ENCODE results near the gene CCDC27. TPM values are rescaled to one million over a fixed set of nuclear protein-coding genes. Genes with fewer than 3 reads are reported as not detected.

CCDC27 gene
- polyA plus RNA-seq, 4 donors: 0.06 to 0.27 TPM; not detected in 2

DNA sequence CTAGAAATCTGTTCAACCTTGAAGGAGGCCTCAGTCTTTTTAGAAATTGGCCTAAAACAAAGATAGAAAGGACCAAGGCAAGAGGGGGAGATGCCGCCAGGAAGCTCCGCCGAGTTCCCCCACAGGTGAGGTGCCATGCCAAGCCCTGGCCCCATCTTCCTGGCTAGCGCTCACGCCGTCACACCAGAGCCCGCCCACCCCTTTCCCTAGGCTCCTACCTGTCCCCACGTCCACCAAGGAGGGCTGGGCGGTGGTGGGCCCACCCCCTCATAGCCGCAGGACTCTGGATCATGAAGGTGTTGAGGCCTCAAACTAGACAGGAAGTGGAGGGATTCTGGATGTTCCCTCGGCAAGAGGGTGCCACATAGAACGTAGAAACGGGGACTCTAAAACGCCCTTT lies 15.5 kb upstream of the CCDC27 start:
- DNase-seq (no peak), FAIRE-seq (no peak)
- peaks cover 0 to 26% (median 0%) of the 10 kb centered on the region in 3 donors for H3K4me1 ChIP-seq (ENCODE audit: control insufficient read depth in 3 of 3, insufficient read depth in 2 of 3, low read depth in 1 of 3, low read length in 2 of 3)
- no peaks in the 10 kb centered on the region for H3K9me3 ChIP-seq (ENCODE audit: control insufficient read depth in 2 of 2, insufficient read depth in 1 of 2, low read depth in 1 of 2, low read length in 1 of 2)
- peaks cover 0 to 43% (median 12%) of the 10 kb centered on the region in 3 donors for H3K36me3 ChIP-seq (ENCODE audit: control insufficient read depth in 3 of 3, insufficient read depth in 2 of 3, low read depth in 1 of 3, low read length in 3 of 3)
- no peaks in the 10 kb centered on the region for H3K27me3 ChIP-seq (ENCODE audit: control insufficient read depth in 3 of 3, insufficient read depth in 3 of 3, low read length in 3 of 3)
- no peak overlapping the region for H3K4me3 ChIP-seq (ENCODE audit: low read depth in 1 of 3, low read length in 3 of 3)
- 88 to 92% (median 89%) methylated on average over 14 of the region's 14 CpGs for WGBS, 3 donors
- no peak overlapping the region for H3K27ac ChIP-seq (ENCODE audit: low read depth in 1 of 3, low read length in 2 of 3)

DNA sequence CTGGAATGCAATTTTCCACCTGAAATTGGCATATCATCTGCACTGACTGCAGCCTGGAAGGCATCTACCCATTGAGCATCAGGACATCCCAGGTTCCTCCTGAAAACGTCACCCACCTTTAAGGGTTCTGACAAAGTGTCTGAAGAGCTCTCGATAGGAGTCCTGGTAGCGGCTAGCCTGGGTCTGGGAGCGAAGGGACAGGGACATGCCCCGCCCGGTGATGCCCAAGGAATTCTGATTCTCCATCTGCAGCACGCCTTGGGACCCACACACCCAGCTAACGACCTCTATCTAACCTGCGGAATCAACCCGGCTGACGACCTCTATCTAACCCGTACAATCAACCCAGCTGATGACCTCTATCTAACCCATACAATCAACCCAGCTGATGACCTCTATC lies 13.3 kb upstream of the CCDC27 start:
- Histone ChIP-seq H3K4me1 (ENCODE audit: control insufficient read depth in 3 of 3, insufficient read depth in 2 of 3, low read depth in 1 of 3, low read length in 2 of 3) (peaks cover 0 to 8% (median 0%) of the 10 kb centered on the region in 3 donors), H3K9me3 (ENCODE audit: control insufficient read depth in 2 of 2, insufficient read depth in 1 of 2, low read depth in 1 of 2, low read length in 1 of 2) (no peaks in the 10 kb centered on the region), H3K4me3 (ENCODE audit: low read depth in 1 of 3, low read length in 3 of 3) (no peak overlapping the region), H3K36me3 (ENCODE audit: control insufficient read depth in 3 of 3, insufficient read depth in 2 of 3, low read depth in 1 of 3, low read length in 3 of 3) (peaks cover 0 to 58% (median 12%) of the 10 kb centered on the region in 3 donors), H3K27me3 (ENCODE audit: control insufficient read depth in 3 of 3, insufficient read depth in 3 of 3, low read length in 3 of 3) (no peaks in the 10 kb centered on the region), H3K27ac (ENCODE audit: low read depth in 1 of 3, low read length in 2 of 3) (no peak overlapping the region)
- DNase-seq: no peak
- FAIRE-seq: no peak
- 90 to 95% (median 92%) methylated on average over 12 of the region's 12 CpGs for WGBS, 3 donors

DNA sequence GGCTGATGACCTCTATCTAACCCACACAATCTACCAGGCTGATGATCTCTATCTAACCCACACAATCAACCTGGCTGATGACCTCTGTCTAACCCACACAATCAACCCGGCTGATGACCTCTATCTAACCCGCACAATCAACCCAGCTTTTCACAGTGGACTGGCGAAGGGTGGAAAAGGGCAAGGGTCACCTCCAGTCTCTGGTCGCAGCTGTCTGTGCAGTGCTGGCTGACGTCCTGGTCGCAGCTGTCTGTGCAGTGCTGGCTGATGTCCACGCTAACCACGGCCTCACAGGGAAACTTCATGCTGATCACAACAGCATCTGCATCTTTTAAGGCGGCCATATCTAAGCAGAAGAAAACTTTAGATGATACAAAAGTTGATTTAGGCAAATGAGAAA lies 12.2 kb upstream of the CCDC27 start:
- peaks cover 0 to 59% (median 12%) of the 10 kb centered on the region in 3 donors for H3K36me3 ChIP-seq (ENCODE audit: control insufficient read depth in 3 of 3, insufficient read depth in 2 of 3, low read depth in 1 of 3, low read length in 3 of 3)
- H3K4me1 ChIP-seq (ENCODE audit: control insufficient read depth in 3 of 3, insufficient read depth in 2 of 3, low read depth in 1 of 3, low read length in 2 of 3): peaks cover 0 to under 1% (median 0%) of the 10 kb centered on the region in 3 donors
- H3K27ac ChIP-seq (ENCODE audit: low read depth in 1 of 3, low read length in 2 of 3): no peak overlapping the region
- no peaks in the 10 kb centered on the region for H3K9me3 ChIP-seq (ENCODE audit: control insufficient read depth in 2 of 2, insufficient read depth in 1 of 2, low read depth in 1 of 2, low read length in 1 of 2)
- FAIRE-seq (no peak), DNase-seq (no peak)
- no peaks in the 10 kb centered on the region for H3K27me3 ChIP-seq (ENCODE audit: control insufficient read depth in 3 of 3, insufficient read depth in 3 of 3, low read length in 3 of 3)
- 79 to 84% (median 84%) methylated on average over 9 of the region's 9 CpGs for WGBS, 3 donors
- H3K4me3 ChIP-seq (ENCODE audit: low read depth in 1 of 3, low read length in 3 of 3): no peak overlapping the region

- FAIRE-seq (no peak), DNase-seq (no peak)
- H3K27ac ChIP-seq (ENCODE audit: low read depth in 1 of 3, low read length in 2 of 3): no peak overlapping the region
- no peaks in the 10 kb centered on the region for H3K9me3 ChIP-seq (ENCODE audit: control insufficient read depth in 2 of 2, insufficient read depth in 1 of 2, low read depth in 1 of 2, low read length in 1 of 2)
- peaks cover 0 to 62% (median 12%) of the 10 kb centered on the region in 3 donors for H3K36me3 ChIP-seq (ENCODE audit: control insufficient read depth in 3 of 3, insufficient read depth in 2 of 3, low read depth in 1 of 3, low read length in 3 of 3)
- no peak overlapping the region for H3K4me3 ChIP-seq (ENCODE audit: low read depth in 1 of 3, low read length in 3 of 3)
- peaks cover 0 to 3% (median 0%) of the 10 kb centered on the region in 3 donors for H3K4me1 ChIP-seq (ENCODE audit: control insufficient read depth in 3 of 3, insufficient read depth in 2 of 3, low read depth in 1 of 3, low read length in 2 of 3)
- 97 to 98% (median 98%) methylated on average over 13 of the region's 13 CpGs for WGBS, 3 donors
- H3K27me3 ChIP-seq (ENCODE audit: control insufficient read depth in 3 of 3, insufficient read depth in 3 of 3, low read length in 3 of 3): no peaks in the 10 kb centered on the region
These were observed 11.5 kb upstream of the CCDC27 start for GRCh38 chr1:3740752-3741151.

DNA sequence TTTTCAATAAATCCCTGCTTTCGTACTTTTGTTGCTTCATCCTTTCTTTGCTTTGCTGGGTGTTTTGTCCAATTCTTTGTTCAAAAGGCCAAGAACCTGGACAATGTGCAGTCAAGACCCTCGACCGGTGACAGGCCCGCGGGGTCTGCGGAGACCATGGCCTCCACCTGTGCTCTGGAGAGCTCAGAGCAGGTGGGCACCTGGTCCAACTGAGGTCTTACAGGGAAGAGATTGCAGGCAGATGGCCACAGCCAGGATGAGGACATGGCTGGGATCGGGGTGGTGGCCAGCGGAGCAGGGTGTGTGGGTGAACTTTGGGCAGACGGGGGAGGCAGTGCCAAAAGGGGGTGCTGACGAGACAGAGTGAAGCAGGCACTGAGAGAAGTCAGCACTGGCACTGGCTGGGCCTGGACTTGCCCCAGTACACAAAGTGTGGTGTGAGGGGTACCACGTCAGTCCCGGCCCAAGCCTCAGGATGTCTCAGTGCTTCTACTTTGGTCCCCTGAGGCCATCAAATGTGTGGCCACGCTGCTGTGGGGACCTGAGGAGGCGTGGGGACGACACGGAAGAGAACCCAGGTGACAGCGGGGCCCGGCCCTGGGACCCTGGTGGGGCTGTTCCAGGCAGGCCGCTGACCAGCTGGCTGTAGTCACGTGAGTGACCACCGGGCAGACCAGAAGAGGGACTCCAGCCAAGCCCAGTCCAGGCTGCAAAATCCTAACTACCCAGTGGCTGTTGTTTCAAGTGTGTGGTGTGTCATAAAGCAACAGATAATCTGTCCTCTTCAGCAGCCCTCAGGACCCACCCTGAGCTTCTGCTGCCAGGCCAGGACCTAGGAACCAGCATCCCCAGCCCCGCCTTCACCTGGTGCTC lies 10.4 kb upstream of the CCDC27 start:
- DNase-seq: no peak
- no peaks in the 10 kb centered on the region for H3K9me3 ChIP-seq (ENCODE audit: control insufficient read depth in 2 of 2, insufficient read depth in 1 of 2, low read depth in 1 of 2, low read length in 1 of 2)
- peaks cover 0 to 54% (median 6%) of the 10 kb centered on the region in 3 donors for H3K36me3 ChIP-seq (ENCODE audit: control insufficient read depth in 3 of 3, insufficient read depth in 2 of 3, low read depth in 1 of 3, low read length in 3 of 3)
- 92 to 95% (median 93%) methylated on average over 22 of the region's 22 CpGs for WGBS, 3 donors
- H3K4me3 ChIP-seq (ENCODE audit: low read depth in 1 of 3, low read length in 3 of 3): no peak overlapping the region
- no peak for FAIRE-seq
- H3K4me1 ChIP-seq (ENCODE audit: control insufficient read depth in 3 of 3, insufficient read depth in 2 of 3, low read depth in 1 of 3, low read length in 2 of 3): peaks cover 0 to 3% (median 0%) of the 10 kb centered on the region in 3 donors
- no peak overlapping the region for H3K27ac ChIP-seq (ENCODE audit: low read depth in 1 of 3, low read length in 2 of 3)
- no peaks in the 10 kb centered on the region for H3K27me3 ChIP-seq (ENCODE audit: control insufficient read depth in 3 of 3, insufficient read depth in 3 of 3, low read length in 3 of 3)

DNA sequence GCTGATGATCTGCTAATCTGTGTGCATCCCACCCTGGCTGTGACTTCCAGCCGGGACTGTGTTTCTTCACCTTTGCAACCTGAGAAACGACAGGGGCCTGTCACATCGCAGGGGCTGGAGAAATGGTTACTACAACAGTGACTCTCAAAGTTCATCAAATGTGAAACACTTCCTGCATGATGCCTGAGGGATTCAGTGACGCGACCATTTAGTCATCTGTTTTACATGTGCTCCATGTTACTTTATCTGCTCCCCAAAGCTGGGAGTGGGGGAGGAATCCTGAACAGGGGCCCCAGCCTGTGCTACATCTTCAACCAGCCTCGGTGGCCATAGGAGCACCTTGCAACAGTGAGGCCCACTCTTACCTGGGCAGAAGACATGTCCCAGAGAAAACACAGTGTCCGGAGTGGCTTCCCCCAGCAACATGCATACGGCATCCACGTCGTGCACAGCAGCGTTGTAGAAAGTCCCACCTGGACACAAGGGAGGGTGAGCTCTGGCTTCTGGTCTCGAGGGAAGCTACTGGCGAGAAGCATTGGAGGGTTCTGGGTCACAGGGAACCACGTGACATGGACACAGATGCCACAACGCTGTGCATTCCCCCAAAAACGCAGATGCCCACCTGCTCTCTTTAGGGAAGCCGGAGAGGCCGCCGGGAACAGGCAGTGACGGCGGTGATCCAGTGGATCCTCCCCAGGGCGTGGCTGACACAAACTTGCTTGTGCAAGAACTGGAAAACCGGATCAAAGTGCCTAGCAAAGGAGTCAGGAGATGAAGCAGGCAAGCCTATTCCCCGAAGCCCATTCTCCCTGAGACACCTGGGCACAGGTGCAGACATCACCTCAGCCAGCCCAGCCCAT lies 9.6 kb upstream of the CCDC27 start:
- FAIRE-seq (no peak), DNase-seq (no peak)
- H3K36me3 ChIP-seq (ENCODE audit: control insufficient read depth in 3 of 3, insufficient read depth in 2 of 3, low read depth in 1 of 3, low read length in 3 of 3): peaks cover 0 to 54% (median 6%) of the 10 kb centered on the region in 3 donors
- H3K27ac ChIP-seq (ENCODE audit: low read depth in 1 of 3, low read length in 2 of 3): no peak overlapping the region
- no peak overlapping the region for H3K4me3 ChIP-seq (ENCODE audit: low read depth in 1 of 3, low read length in 3 of 3)
- no peaks in the 10 kb centered on the region for H3K9me3 ChIP-seq (ENCODE audit: control insufficient read depth in 2 of 2, insufficient read depth in 1 of 2, low read depth in 1 of 2, low read length in 1 of 2)
- H3K4me1 ChIP-seq (ENCODE audit: control insufficient read depth in 3 of 3, insufficient read depth in 2 of 3, low read depth in 1 of 3, low read length in 2 of 3): peaks cover 0 to 3% (median 3%) of the 10 kb centered on the region in 3 donors
- no peaks in the 10 kb centered on the region for H3K27me3 ChIP-seq (ENCODE audit: control insufficient read depth in 3 of 3, insufficient read depth in 3 of 3, low read length in 3 of 3)
- WGBS, 3 donors: 84 to 89% (median 89%) methylated on average over 24 of the region's 24 CpGs

DNA sequence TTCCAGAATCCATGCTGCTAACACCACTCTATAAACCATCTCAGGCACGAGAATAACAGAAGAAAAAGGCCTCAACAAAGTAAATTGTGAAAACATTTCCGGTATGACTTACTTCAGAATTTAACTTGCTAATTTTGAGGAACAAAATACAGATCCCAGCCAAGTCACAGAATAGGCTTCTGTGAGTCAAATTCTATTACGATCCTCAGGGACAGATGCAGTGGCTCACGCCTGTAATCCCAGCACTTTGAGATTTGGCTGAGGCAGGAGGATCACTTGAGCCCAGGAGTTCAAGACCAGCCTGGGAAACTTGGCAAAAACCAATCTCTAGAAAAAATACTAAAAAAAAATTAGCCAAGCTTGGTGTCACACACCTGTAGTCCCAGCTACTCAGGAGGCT lies 8.8 kb upstream of the CCDC27 start:
- Histone ChIP-seq H3K36me3 (ENCODE audit: control insufficient read depth in 3 of 3, insufficient read depth in 2 of 3, low read depth in 1 of 3, low read length in 3 of 3) (peaks cover 0 to 48% (median 3%) of the 10 kb centered on the region in 3 donors), H3K4me1 (ENCODE audit: control insufficient read depth in 3 of 3, insufficient read depth in 2 of 3, low read depth in 1 of 3, low read length in 2 of 3) (peaks cover 0 to 6% (median 3%) of the 10 kb centered on the region in 3 donors), H3K27ac (ENCODE audit: low read depth in 1 of 3, low read length in 2 of 3) (no peak overlapping the region), H3K9me3 (ENCODE audit: control insufficient read depth in 2 of 2, insufficient read depth in 1 of 2, low read depth in 1 of 2, low read length in 1 of 2) (no peaks in the 10 kb centered on the region), H3K27me3 (ENCODE audit: control insufficient read depth in 3 of 3, insufficient read depth in 3 of 3, low read length in 3 of 3) (no peaks in the 10 kb centered on the region), H3K4me3 (ENCODE audit: low read depth in 1 of 3, low read length in 3 of 3) (no peak overlapping the region)
- WGBS, 3 donors: 77 to 86% (median 83%) methylated on average over 4 of the region's 4 CpGs
- FAIRE-seq (no peak), DNase-seq (no peak)

GRCh38 chr1:3743826-3744225 lies 8.4 kb upstream of the CCDC27 start:
- H3K27me3 ChIP-seq (ENCODE audit: control insufficient read depth in 3 of 3, insufficient read depth in 3 of 3, low read length in 3 of 3): no peaks in the 10 kb centered on the region
- no peak for DNase-seq
- H3K4me1 ChIP-seq (ENCODE audit: control insufficient read depth in 3 of 3, insufficient read depth in 2 of 3, low read depth in 1 of 3, low read length in 2 of 3): peaks cover 0 to 6% (median 3%) of the 10 kb centered on the region in 3 donors
- no peak overlapping the region for H3K27ac ChIP-seq (ENCODE audit: low read depth in 1 of 3, low read length in 2 of 3)
- WGBS, 3 donors: 94 to 95% (median 94%) methylated on average over 12 of the region's 12 CpGs
- FAIRE-seq: no peak
- no peaks in the 10 kb centered on the region for H3K9me3 ChIP-seq (ENCODE audit: control insufficient read depth in 2 of 2, insufficient read depth in 1 of 2, low read depth in 1 of 2, low read length in 1 of 2)
- H3K4me3 ChIP-seq (ENCODE audit: low read depth in 1 of 3, low read length in 3 of 3): no peak overlapping the region
- peaks cover 0 to 46% (median 0%) of the 10 kb centered on the region in 3 donors for H3K36me3 ChIP-seq (ENCODE audit: control insufficient read depth in 3 of 3, insufficient read depth in 2 of 3, low read depth in 1 of 3, low read length in 3 of 3)
